ENCODE measurements around the gene PLEKHN1.

PLEKHN1 gene

DNA sequence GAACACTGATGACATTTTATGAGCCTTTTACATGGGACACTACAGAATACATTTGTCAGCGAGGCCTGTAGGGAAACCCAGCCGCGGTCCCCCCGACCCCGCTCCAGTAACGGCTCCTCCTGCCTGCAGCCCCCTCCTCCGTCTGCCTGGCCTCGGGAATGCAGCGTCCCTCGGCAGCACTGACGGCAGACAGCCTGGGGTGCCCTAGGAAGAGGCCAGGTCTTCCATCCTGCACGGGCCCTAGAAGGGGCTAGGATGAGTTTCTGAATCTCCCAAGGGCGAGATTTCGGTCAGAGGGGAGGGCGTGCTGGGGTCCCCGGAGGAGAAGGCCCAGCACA is 34.1 kb upstream of the PLEKHN1 start:
- TF ChIP-seq, protein P1, sequence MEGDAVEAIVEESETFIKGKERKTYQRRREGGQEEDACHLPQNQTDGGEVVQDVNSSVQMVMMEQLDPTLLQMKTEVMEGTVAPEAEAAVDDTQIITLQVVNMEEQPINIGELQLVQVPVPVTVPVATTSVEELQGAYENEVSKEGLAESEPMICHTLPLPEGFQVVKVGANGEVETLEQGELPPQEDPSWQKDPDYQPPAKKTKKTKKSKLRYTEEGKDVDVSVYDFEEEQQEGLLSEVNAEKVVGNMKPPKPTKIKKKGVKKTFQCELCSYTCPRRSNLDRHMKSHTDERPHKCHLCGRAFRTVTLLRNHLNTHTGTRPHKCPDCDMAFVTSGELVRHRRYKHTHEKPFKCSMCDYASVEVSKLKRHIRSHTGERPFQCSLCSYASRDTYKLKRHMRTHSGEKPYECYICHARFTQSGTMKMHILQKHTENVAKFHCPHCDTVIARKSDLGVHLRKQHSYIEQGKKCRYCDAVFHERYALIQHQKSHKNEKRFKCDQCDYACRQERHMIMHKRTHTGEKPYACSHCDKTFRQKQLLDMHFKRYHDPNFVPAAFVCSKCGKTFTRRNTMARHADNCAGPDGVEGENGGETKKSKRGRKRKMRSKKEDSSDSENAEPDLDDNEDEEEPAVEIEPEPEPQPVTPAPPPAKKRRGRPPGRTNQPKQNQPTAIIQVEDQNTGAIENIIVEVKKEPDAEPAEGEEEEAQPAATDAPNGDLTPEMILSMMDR (conservative IDR thresholded peaks at IDR 0.05) = no peak
- no peak for TF ChIP-seq ZFX (IDR thresholded peaks at IDR 0.05)
- peak overlapping the region; percentile 80 for H3K27ac ChIP-seq

DNA sequence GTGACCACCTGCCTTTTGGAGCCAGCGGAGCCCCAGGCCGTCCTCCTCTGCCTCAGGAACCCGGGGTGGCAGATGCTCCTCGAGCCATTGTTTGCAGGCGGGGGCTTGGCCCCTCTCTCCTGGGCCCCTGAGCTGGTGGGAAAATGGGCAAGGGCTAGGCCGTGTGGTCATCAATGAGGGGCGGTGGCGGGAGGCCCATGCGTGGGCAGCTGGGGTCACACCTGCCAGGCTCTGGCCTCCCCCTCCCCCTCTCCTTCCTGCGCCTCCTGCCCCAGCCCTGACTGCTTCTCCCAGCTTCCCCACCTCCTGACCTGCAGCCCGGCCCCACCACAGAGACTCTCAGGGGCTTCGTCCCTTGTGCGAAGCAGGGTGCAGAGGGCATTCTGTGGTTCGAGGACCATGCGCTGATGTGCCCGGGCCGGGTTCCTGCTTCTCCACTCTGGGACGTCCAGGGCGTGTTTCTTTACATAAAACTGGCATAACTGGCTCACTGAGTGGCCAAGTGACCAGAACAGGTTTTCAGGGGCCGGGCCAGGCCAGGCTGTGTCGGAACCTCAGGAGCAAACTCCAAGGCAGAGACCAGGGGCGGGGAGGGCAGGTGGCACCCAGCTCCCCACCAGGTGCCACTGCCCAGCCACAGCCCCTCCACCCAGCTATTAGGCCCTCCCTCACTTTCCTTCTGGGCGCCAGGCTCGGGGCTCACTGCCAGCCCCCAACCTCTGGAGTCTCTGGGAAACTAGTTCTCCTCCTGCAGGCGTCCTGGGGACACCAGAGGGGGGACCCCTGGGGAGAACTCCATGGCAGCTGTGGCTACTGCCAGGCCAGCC is 33.3 kb upstream of the PLEKHN1 start:
- peak overlapping the region; percentile 80 for H3K27ac ChIP-seq
- TF ChIP-seq, protein P1 (conservative IDR thresholded peaks at IDR 0.05) = no peak
- TF ChIP-seq ZFX (IDR thresholded peaks at IDR 0.05) = no peak

DNA sequence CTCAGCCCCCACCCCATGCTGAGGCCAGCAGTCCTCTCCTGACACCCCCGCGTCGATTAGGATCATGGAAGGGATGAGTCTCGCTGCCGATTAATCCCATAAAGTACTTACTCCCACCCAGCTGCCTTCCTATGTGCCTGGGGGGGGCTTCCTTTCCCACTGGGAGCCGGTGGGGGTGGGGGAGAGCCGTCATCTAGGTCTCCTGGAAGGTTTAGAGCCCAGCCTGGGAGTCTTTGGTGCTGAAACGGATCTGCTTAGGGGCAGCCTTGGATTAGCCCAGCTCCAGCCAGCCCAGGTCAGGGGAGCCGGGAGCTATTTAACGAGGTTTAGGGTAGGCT is 32.7 kb upstream of the PLEKHN1 start:
- peak overlapping the region; percentile 80 for H3K27ac ChIP-seq
- TF ChIP-seq, protein P1 (conservative IDR thresholded peaks at IDR 0.05) = no peak
- TF ChIP-seq ZFX (IDR thresholded peaks at IDR 0.05) = no peak

DNA sequence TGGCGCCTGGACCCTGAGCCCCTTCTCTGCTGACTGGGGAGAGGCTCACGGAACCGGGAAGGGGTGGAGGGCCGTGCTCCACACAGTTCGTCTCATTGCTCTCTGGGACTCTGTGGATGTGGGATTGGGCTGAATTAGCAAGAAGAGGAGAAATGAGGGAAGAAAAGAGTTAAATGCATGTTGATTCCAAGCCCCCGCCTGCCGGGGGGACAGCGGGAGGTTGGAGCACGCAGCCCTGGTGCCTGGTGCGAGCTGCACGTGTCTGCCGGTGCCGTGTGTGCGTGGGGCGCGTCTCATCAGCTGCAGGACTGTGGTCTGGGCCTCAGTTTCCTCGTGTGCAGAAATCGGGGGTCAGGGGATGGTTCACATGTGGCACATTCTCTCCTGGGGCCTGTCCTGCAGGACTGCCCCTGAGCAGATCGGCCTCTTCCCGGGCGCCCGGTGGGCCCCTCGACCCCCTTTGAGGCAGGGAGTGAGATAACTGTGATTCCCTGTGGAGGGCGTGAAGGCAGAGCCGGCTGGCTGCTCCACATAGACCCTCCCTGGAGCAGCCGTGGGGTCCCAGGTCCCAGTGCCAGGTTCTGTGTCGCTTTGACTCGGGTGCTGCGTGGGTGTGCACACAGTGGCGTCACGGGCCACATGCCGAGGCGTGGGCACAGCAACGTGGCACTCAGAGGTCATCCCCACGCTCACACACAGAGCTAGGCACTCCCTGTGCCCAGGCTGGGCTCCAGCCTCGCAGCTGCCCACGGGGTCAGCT is 31.1 kb upstream of the PLEKHN1 start:
- no peak overlapping the region for H3K27ac ChIP-seq

DNA sequence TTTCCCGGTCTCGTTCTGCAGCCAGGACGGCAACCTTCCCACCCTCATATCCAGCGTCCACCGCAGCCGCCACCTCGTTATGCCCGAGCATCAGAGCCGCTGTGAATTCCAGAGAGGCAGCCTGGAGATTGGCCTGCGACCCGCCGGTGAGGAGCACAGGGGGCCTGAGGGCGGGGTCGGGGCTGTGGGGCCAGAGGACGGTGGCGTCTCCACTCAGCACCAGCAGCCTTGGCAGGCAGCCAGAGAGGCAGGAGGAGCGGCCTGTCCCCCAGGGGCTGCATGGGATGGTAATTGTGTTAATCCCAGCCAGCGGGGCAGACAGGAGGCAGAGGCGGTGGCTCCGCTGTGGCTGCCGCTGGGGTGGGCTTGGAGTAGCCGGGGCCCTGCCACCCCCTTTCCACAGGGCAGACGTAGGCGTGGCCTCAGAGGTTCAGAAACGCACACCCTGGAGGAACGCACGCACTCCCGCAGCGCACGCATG is 30.5 kb upstream of the PLEKHN1 start:
- TF ChIP-seq ZFX (IDR thresholded peaks at IDR 0.05) = no peak

More for the DNA sequence above, 31.1 kb upstream of the PLEKHN1 start:
- TF ChIP-seq, protein P1 (conservative IDR thresholded peaks at IDR 0.05) = no peak
- no peak for TF ChIP-seq ZFX (IDR thresholded peaks at IDR 0.05)

DNA sequence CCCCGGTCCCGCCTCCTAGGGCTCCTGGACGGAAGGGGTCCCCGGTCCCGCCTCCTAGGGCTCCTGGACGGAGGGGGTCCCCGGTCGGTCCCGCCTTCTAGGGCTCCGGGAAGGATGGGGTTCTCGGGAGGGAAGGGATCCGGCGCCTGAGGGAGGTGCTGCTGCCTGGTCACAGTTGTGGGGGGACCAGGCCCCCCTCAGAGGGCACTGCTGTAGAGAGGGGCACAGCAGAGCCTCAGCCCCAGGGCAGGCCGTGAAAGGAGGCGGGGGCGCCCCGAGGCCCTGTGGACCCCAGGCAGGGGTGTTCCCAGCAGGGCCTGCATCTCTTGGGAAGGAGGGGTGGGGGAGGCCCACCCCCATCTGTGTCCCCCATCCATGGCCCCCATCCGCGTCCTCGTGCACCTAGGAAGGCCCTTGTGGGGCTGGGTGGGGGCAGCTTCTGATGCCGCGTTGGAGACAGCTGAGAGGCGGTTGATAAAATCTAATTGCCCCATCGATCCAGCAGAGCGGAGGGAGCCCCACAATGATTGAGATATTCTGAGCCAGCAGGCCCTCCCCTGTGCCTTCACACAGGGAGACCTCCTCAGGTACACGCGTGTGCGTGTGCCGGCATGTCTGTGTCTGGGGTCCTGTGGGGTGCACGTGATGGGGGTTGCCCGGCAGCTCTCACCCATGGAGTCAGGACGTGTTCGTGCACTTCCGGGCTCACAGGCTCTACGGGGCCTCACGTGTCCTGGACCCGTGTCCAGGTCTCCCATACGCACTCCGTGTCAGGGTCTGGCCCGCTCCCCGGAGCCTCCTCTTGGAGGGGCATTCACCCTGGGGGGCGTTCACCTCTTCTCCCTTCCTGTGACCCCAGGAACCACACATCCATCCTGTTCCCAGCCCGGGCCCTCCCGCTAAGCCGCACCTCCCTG is 29.7 kb upstream of the PLEKHN1 start:
- TF ChIP-seq, protein P1 (conservative IDR thresholded peaks at IDR 0.05) = no peak
- no peak for TF ChIP-seq ZFX (IDR thresholded peaks at IDR 0.05)
- no peak overlapping the region for H3K27ac ChIP-seq

More for the DNA sequence above, 30.5 kb upstream of the PLEKHN1 start:
- no peak overlapping the region for H3K27ac ChIP-seq

DNA sequence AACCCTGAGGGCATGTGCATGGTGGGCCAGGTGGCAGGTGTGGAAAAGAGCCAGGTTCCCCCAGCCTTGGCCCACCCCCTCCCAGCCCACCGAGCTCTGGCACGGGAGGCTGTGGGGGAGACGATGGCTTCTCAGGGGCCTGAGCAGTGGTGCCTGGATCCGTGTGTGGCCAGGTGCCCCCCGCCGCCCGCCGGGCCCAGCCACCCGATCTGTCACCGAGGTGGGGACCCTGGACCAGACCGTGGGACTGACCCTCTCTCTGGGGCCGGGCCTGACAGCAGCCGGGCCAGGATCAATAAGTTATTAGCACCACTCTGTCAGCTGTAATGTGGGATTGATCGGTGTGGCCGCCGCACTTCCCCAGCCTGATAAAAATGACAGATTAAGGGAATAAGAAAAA is 28.8 kb upstream of the PLEKHN1 start:
- TF ChIP-seq, protein P1 (conservative IDR thresholded peaks at IDR 0.05) = no peak
- TF ChIP-seq ZFX (IDR thresholded peaks at IDR 0.05) = no peak
- no peak overlapping the region for H3K27ac ChIP-seq

Measured in C4-2B (cell line).